GM21367 (cell line): ENCODE results near the gene SCAMP3.
A peak's percentile ranks its signal among the peaks of the same experiment; 100 is the strongest.
"Not testable (repeated sequence)": the region's sequence is repeated elsewhere in the genome, so short reads cannot be mapped to it uniquely, and the experiment has no call there.

Experiments
- ATAC-seq: cut with Tn5 transposase; IDR thresholded peaks from one replicate; pipeline ENCODE4 v1.9.1; 2021; ENCODE audit not compliant: unreplicated experiment

SCAMP3 gene

GRCh38 chr1:155261852-155262673 is at the start of gene SCAMP3:
TSS of gene SCAMP3 (minus strand) at chr1:155262360. CDS start at chr1:155262151, 209 bp downstream.
- ATAC-seq: peak; percentile 81

GRCh38 chr1:155309423-155310021 is 47.4 kb upstream of the SCAMP3 start:
- no peak for ATAC-seq

- ATAC-seq: peak; percentile 88
Observed at GRCh38 chr1:155308493-155309422, 46.6 kb upstream of the SCAMP3 start, which contains the start of gene FDPS. TSS of gene FDPS (plus strand) at chr1:155308866. CDS start at chr1:155309790, 924 bp downstream.

- no peak for ATAC-seq
Observed at GRCh38 chr1:155307247-155307740, 45.1 kb upstream of the SCAMP3 start.

GRCh38 chr1:155305881-155306391 is 43.8 kb upstream of the SCAMP3 start:
- no peak for ATAC-seq

GRCh38 chr1:155304558-155305063 is 42.5 kb upstream of the SCAMP3 start:
- ATAC-seq: no peak

- ATAC-seq: no peak
Observed at GRCh38 chr1:155301342-155301841, 39.2 kb upstream of the SCAMP3 start, which contains the start of gene PKLR. TSS of gene PKLR (minus strand) at chr1:155301438. CDS start at chr1:155301395, 43 bp downstream.

GRCh38 chr1:155300553-155301329 is 38.6 kb upstream of the SCAMP3 start:
- ATAC-seq: no peak

GRCh38 chr1:155300024-155300423 is 37.9 kb upstream of the SCAMP3 start:
- ATAC-seq: no peak

GRCh38 chr1:155297384-155297783 is 35.2 kb upstream of the SCAMP3 start:
- no peak for ATAC-seq

- ATAC-seq: no peak
Observed at GRCh38 chr1:155296661-155297060, 34.5 kb upstream of the SCAMP3 start.

- ATAC-seq: no peak
Observed at GRCh38 chr1:155295942-155296267, 33.7 kb upstream of the SCAMP3 start.

- ATAC-seq: no peak
Observed at GRCh38 chr1:155295183-155295941, 33.2 kb upstream of the SCAMP3 start.

GRCh38 chr1:155294520-155295182 is 32.5 kb upstream of the SCAMP3 start:
- no peak for ATAC-seq

- no peak for ATAC-seq
Observed at GRCh38 chr1:155293086-155293749, 31.1 kb upstream of the SCAMP3 start.

- ATAC-seq: not testable (repeated sequence)
Observed at GRCh38 chr1:155291006-155291405, 28.8 kb upstream of the SCAMP3 start.

- no peak for ATAC-seq
Observed at GRCh38 chr1:155287987-155288543, 25.9 kb upstream of the SCAMP3 start.

GRCh38 chr1:155286544-155286943 is 24.4 kb upstream of the SCAMP3 start:
- ATAC-seq: no peak
